HG03521 (cell line): ENCODE measurements around the gene ECE1.

Source experiments
- ATAC-seq: cut with Tn5 transposase; IDR thresholded peaks from one replicate; pipeline ENCODE4 v1.9.1; 2021; ENCODE audit warnings: mild to moderate bottlenecking, moderate library complexity; ENCODE audit not compliant: unreplicated experiment

Gene ECE1

GRCh38 chr1:21289700-21290545 is at the start of gene ECE1:
Gene ECE1, minus strand, starts transcription at chr1:21290463. Its CDS starts 49 bp downstream, at chr1:21290414.
- no peak for ATAC-seq

- no peak for ATAC-seq
Observed at GRCh38 chr1:21339356-21340229, 49.3 kb upstream of the ECE1 start.

- no peak for ATAC-seq
Observed at GRCh38 chr1:21338573-21339355, 48.5 kb upstream of the ECE1 start.

- no peak for ATAC-seq
Observed at GRCh38 chr1:21337928-21338572, 47.8 kb upstream of the ECE1 start.

- no peak for ATAC-seq
Observed at GRCh38 chr1:21337454-21337927, 47.2 kb upstream of the ECE1 start.

GRCh38 chr1:21337010-21337437 is 46.8 kb upstream of the ECE1 start:
- ATAC-seq = no peak

- ATAC-seq = no peak
Observed at GRCh38 chr1:21335750-21336224, 45.5 kb upstream of the ECE1 start.

GRCh38 chr1:21335088-21335691 is 44.9 kb upstream of the ECE1 start:
- no peak for ATAC-seq

GRCh38 chr1:21334214-21335087 is 44.2 kb upstream of the ECE1 start:
- ATAC-seq = peak; percentile 56

GRCh38 chr1:21333824-21334213 is 43.6 kb upstream of the ECE1 start:
- peak; percentile 1 for ATAC-seq

GRCh38 chr1:21332554-21333311 is 42.5 kb upstream of the ECE1 start:
- ATAC-seq = no peak

- ATAC-seq = no peak
Observed at GRCh38 chr1:21331752-21332478, 41.7 kb upstream of the ECE1 start.

- ATAC-seq = no peak
Observed at GRCh38 chr1:21330544-21330943, 40.3 kb upstream of the ECE1 start.

GRCh38 chr1:21329209-21329844 is 39.1 kb upstream of the ECE1 start:
- no peak for ATAC-seq

- no peak for ATAC-seq
Observed at GRCh38 chr1:21327566-21328323, 37.5 kb upstream of the ECE1 start.

- no peak for ATAC-seq
Observed at GRCh38 chr1:21326861-21327344, 36.6 kb upstream of the ECE1 start.
